Measurements from ENCODE around the gene SPATA6L.

DNA sequence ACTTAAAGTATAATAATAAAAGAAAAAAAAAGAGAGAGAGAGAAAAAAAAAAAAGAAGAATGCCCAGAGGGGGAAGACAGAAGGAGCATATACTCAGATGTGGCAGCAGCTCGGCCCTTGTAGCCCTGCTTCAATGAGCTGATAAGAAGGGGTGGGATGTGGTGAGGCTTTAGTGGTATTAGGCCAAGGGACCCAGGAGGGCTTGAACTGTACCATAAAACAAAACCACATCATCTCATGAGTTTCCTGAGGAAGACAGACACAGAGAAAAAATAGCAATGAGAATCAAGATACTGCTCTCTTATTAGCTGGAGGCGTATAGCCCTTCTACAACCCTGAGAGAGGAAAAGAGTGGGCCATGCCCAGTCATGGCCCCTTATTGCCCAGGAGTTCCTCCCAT lies 103.2 kb downstream of the SPATA6L start:
- TF ChIP-seq, protein P1, sequence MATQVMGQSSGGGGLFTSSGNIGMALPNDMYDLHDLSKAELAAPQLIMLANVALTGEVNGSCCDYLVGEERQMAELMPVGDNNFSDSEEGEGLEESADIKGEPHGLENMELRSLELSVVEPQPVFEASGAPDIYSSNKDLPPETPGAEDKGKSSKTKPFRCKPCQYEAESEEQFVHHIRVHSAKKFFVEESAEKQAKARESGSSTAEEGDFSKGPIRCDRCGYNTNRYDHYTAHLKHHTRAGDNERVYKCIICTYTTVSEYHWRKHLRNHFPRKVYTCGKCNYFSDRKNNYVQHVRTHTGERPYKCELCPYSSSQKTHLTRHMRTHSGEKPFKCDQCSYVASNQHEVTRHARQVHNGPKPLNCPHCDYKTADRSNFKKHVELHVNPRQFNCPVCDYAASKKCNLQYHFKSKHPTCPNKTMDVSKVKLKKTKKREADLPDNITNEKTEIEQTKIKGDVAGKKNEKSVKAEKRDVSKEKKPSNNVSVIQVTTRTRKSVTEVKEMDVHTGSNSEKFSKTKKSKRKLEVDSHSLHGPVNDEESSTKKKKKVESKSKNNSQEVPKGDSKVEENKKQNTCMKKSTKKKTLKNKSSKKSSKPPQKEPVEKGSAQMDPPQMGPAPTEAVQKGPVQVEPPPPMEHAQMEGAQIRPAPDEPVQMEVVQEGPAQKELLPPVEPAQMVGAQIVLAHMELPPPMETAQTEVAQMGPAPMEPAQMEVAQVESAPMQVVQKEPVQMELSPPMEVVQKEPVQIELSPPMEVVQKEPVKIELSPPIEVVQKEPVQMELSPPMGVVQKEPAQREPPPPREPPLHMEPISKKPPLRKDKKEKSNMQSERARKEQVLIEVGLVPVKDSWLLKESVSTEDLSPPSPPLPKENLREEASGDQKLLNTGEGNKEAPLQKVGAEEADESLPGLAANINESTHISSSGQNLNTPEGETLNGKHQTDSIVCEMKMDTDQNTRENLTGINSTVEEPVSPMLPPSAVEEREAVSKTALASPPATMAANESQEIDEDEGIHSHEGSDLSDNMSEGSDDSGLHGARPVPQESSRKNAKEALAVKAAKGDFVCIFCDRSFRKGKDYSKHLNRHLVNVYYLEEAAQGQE (IDR thresholded peaks at IDR 0.05; ENCODE audit: low read depth) = no peak
- TF ChIP-seq, protein P2, sequence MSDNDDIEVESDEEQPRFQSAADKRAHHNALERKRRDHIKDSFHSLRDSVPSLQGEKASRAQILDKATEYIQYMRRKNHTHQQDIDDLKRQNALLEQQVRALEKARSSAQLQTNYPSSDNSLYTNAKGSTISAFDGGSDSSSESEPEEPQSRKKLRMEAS (IDR thresholded peaks at IDR 0.05) = no peak
- TF ChIP-seq CEBPB (IDR thresholded peaks at IDR 0.05; ENCODE audit: low read depth) (no peak), POLR2A (IDR thresholded peaks at IDR 0.05; ENCODE audit: borderline replicate concordance, extremely low read depth, insufficient read depth, insufficient read length) (no peak)
- TF ChIP-seq, protein P3, sequence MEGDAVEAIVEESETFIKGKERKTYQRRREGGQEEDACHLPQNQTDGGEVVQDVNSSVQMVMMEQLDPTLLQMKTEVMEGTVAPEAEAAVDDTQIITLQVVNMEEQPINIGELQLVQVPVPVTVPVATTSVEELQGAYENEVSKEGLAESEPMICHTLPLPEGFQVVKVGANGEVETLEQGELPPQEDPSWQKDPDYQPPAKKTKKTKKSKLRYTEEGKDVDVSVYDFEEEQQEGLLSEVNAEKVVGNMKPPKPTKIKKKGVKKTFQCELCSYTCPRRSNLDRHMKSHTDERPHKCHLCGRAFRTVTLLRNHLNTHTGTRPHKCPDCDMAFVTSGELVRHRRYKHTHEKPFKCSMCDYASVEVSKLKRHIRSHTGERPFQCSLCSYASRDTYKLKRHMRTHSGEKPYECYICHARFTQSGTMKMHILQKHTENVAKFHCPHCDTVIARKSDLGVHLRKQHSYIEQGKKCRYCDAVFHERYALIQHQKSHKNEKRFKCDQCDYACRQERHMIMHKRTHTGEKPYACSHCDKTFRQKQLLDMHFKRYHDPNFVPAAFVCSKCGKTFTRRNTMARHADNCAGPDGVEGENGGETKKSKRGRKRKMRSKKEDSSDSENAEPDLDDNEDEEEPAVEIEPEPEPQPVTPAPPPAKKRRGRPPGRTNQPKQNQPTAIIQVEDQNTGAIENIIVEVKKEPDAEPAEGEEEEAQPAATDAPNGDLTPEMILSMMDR (IDR thresholded peaks at IDR 0.05 in 2 of 3, conservative IDR thresholded peaks at IDR 0.05 in 1 of 3; ENCODE audit: borderline replicate concordance in 1 of 3, insufficient read depth in 1 of 3, low read depth in 2 of 3, low read length in 2 of 3) = no peak
- TF ChIP-seq, protein P4, sequence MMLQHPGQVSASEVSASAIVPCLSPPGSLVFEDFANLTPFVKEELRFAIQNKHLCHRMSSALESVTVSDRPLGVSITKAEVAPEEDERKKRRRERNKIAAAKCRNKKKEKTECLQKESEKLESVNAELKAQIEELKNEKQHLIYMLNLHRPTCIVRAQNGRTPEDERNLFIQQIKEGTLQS (IDR thresholded peaks at IDR 0.05) = no peak

Measured in HCT116 (cell line).